Erythroblast (primary cell): ENCODE results near the gene LMBRD2.

Experiments used
- GATA1 ChIP-seq: IDR thresholded peaks from 2 replicates; pipeline ENCODE4 v1.6.1; 2011; ENCODE audit warnings: low read depth, mild to moderate bottlenecking, control low read depth, low read length, moderate library complexity
- POLR2A ChIP-seq: IDR thresholded peaks from 2 replicates; pipeline ENCODE4 v1.6.1; 2011; ENCODE audit warnings: mild to moderate bottlenecking, low read length

- TF ChIP-seq POLR2A (no peak), GATA1 (no peak)
These were observed 80.8 kb downstream of the LMBRD2 start for GRCh38 chr5:36070687-36071571.
